PC-9 (cell line): ENCODE results near the gene KCNK15. TPM values are rescaled to one million over a fixed set of nuclear protein-coding genes. Genes with fewer than 3 reads are reported as not detected.

ENCODE experiments used
- BruUV-seq: library from RNA; stranded (reverse); fragments of 400-500 nt; replicated peaks from 2 replicates; lab custom pipeline; 2021; lab: Mats Ljungman, UMichigan
- CTCF ChIA-PET: fragments of 300-600 bp; sonication (Branson Sonifier 250); formaldehyde crosslinking; loops from one replicate; lab custom pipeline; 2022; ENCODE audit warnings: antibody characterized with exemption; lab: Charles Lee
- POLR2A ChIA-PET: fragments of 300-600 bp; sonication (Branson Sonifier 250); formaldehyde crosslinking; loops from one replicate; lab custom pipeline; 2022; ENCODE audit warnings: antibody characterized with exemption; ENCODE audit not compliant: unreplicated experiment; lab: Charles Lee
- DNase-seq, 2 experiments: peaks; one replicate each; pipeline versions ENCODE4 v3.0.0 to v3.0.0-alpha.2; 2015 to 2022; ENCODE audit warnings: mixed read lengths in 1 of 2
- H2AFZ ChIP-seq: fragments of 200-600 bp; sonication (generic); 2 replicates; pipeline ENCODE4 v1.8.1; 2017; ENCODE audit warnings: antibody characterized with exemption
- H3F3A ChIP-seq: fragments of 200-600 bp; sonication (generic); 2 replicates; pipeline ENCODE4 v1.8.1; 2017; ENCODE audit warnings: antibody characterized with exemption, mild to moderate bottlenecking, low read depth; ENCODE audit not compliant: insufficient read depth
- H3K27ac ChIP-seq: fragments of 200-600 bp; sonication (generic); 2 replicates; pipeline ENCODE4 v1.6.1; 2016; ENCODE audit warnings: mixed run types
- H3K27me3 ChIP-seq: fragments of 200-600 bp; sonication (generic); 2 replicates; pipeline ENCODE4 v1.6.1; 2016; ENCODE audit warnings: low read depth, mixed run types; ENCODE audit not compliant: insufficient read depth
- H3K36me3 ChIP-seq: fragments of 200-600 bp; sonication (generic); 2 replicates; pipeline ENCODE4 v1.6.1; 2016; ENCODE audit warnings: low read depth, mixed run types
- H3K4me1 ChIP-seq: fragments of 200-600 bp; sonication (generic); replicated peaks from 2 replicates; pipeline ENCODE4 v1.6.1; 2016; ENCODE audit warnings: mixed run types; ENCODE audit not compliant: insufficient read depth
- H3K4me2 ChIP-seq: fragments of 200-600 bp; sonication (generic); 2 replicates; pipeline ENCODE4 v1.6.1; 2017; ENCODE audit warnings: mixed run types
- H3K4me3 ChIP-seq: fragments of 200-600 bp; sonication (generic); 2 replicates; pipeline ENCODE4 v1.6.1; 2016; ENCODE audit warnings: mixed run types
- H3K79me2 ChIP-seq: fragments of 200-600 bp; sonication (generic); 2 replicates; pipeline ENCODE4 v1.6.1; 2017; ENCODE audit warnings: low read depth, mixed run types
- H3K9me2 ChIP-seq: fragments of 200-600 bp; sonication (generic); 2 replicates; pipeline ENCODE4 v1.8.1; 2017; ENCODE audit warnings: mild to moderate bottlenecking; ENCODE audit not compliant: insufficient read depth
- H3K9me3 ChIP-seq: fragments of 200-600 bp; sonication (generic); 2 replicates; pipeline ENCODE4 v1.8.1; 2016; ENCODE audit warnings: low read depth; ENCODE audit not compliant: insufficient read depth
- H4K20me1 ChIP-seq: fragments of 200-600 bp; sonication (generic); 2 replicates; pipeline ENCODE4 v1.8.1; 2017; ENCODE audit not compliant: insufficient read depth
- CTCF ChIP-seq: fragments of 200-600 bp; sonication (generic); conservative IDR thresholded peaks from 2 replicates; pipeline ENCODE4 v1.6.1; 2017; ENCODE audit warnings: mixed run types, antibody characterized with exemption, mild to moderate bottlenecking, moderate library complexity
- EZH2 ChIP-seq: fragments of 200-600 bp; sonication (generic); IDR thresholded peaks from 2 replicates; pipeline ENCODE4 v1.8.0; 2017; ENCODE audit warnings: antibody characterized with exemption, low read depth
- intact Hi-C: fragments of 100-400 bp; cut with micrococcal nuclease; formaldehyde crosslinking; loops from one replicate; pipeline ENCODE4 v1.10.0; 2022; ENCODE audit not compliant: unreplicated experiment
- total RNA-seq: library from RNA; stranded (reverse); gene quantifications from 2 replicates; pipeline ENCODE4 v1.2.3, GENCODE V29; 2021

KCNK15 gene
- total RNA-seq, 1 experiment from 2014 or later, result 0.26 TPM

GRCh38 chr20:44746367-44747165, 901 bp downstream of the KCNK15 start:
- ChIA-PET POLR2A (interaction anchor here (0.5 to 0.6 kb wide), 2 partner anchors 145 to 723 kb away, joined by 5 to 6 read pairs; partner anchors contain the start of gene WFDC2), CTCF (interaction anchor here (1.0 to 1.5 kb wide), 3 partner anchors 18 to 139 kb away, joined by 3 to 9 read pairs (median 4); partner anchors contain the start of gene YWHAB)
- no peaks in the 10 kb centered on the region for H3K79me2 ChIP-seq
- H3K36me3 ChIP-seq, result no peaks in the 10 kb centered on the region
- H4K20me1 ChIP-seq, result peaks cover 5% of the 10 kb centered on the region
- H3K4me1 ChIP-seq, result peaks cover 22% of the 10 kb centered on the region
- peak overlapping the region; percentile 89 for H3K27ac ChIP-seq
- H3K9me2 ChIP-seq, result no peaks in the 10 kb centered on the region
- H3F3A ChIP-seq, result peaks cover 22% of the 10 kb centered on the region
- H3K4me2 ChIP-seq, result peak overlapping the region; percentile 69
- H3K4me3 ChIP-seq, result peak overlapping the region; percentile 37; the same call in 1 of the 2 replicates
- no peaks in the 10 kb centered on the region for H3K9me3 ChIP-seq
- intact Hi-C loops, result loop anchor here (1.0 to 5.0 kb wide), 7 partner anchors 53 to 359 kb away; partner anchors contain the start of gene YWHAB
- no peak for DNase-seq
- TF ChIP-seq EZH2, result no peak
- TF ChIP-seq CTCF, result no peak
- peaks cover 42% of the 10 kb centered on the region for H3K27me3 ChIP-seq
- BruUV-seq, result no TSS peak
- H2AFZ ChIP-seq, result no peak overlapping the region; the same call in 1 of the 2 replicates

DNA sequence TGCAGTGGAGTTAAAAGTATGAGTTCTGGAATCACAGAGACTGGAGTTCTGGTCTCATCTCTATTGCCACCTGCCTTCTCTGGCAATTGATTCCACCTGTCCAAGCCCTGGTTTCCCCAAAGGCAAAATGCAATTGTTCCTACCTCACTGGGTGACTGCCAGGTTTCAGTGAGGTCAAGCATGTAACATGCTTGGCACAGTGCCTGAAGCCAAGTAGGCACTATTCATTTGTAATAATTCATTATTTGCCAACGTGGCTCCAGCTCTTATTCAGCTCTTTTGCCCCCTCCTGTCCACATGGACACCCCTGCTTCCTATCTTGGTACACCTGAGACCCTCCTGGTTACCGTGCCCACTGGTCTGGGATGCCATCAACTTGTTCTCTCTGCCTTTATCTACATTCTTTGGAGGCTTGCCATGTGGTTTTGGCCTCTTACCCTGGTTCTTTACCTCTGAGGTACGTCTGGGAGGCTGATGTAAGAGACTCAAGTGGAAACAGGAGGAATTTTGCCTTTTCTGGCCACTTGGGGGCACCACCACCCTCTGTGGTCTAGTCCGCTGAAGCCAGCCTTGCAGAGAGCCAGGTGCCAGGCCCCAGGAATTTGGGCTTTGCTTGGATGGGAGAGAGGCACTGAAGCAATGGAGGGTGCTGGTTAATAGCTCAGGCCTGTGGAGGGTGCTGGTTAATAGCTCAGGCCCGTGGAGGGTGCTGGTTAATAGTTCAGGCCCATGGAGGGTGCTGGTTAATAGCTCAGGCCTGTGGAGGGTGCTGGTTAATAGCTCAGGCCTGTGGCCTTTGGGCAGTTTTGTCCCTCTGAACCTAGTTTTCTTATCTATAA, 1.7 kb downstream of the KCNK15 start:
- H3K27ac ChIP-seq, result peak overlapping the region; percentile 89
- no peaks in the 10 kb centered on the region for H3K9me3 ChIP-seq
- H2AFZ ChIP-seq, result peak overlapping the region; percentile 74
- peak; percentile 93 to 94 for DNase-seq
- peaks cover 22% of the 10 kb centered on the region for H3K4me1 ChIP-seq
- no peaks in the 10 kb centered on the region for H3K79me2 ChIP-seq
- POLR2A ChIA-PET, result interaction anchor here (0.6 kb wide), 1 partner anchor 722 kb away, joined by 5 read pairs; the partner anchor contains the start of gene WFDC2
- H4K20me1 ChIP-seq, result peaks cover 5% of the 10 kb centered on the region
- no peaks in the 10 kb centered on the region for H3K36me3 ChIP-seq
- peaks cover 22% of the 10 kb centered on the region for H3F3A ChIP-seq
- H3K4me2 ChIP-seq, result peak overlapping the region; percentile 69
- H3K4me3 ChIP-seq, result peak overlapping the region; percentile 11; the same call in 1 of the 2 replicates
- no TSS peak for BruUV-seq
- intact Hi-C loops, result loop anchor here (1.0 to 5.0 kb wide), 7 partner anchors 54 to 360 kb away; partner anchors contain the start of gene YWHAB
- TF ChIP-seq CTCF (peak; percentile 95), EZH2 (no peak)
- CTCF ChIA-PET, result interaction anchor here (0.6 to 1.5 kb wide), 6 partner anchors 19 to 213 kb away, joined by 3 to 11 read pairs (median 4); partner anchors contain the start of genes CCN5, TOMM34 and YWHAB
- peaks cover 42% of the 10 kb centered on the region for H3K27me3 ChIP-seq
- no peaks in the 10 kb centered on the region for H3K9me2 ChIP-seq

- ChIA-PET CTCF (interaction anchor here (0.6 to 1.5 kb wide), 6 partner anchors 19 to 276 kb away, joined by 3 to 11 read pairs (median 4); partner anchors contain the start of genes CCN5 and TOMM34), POLR2A (no interaction called here)
- H3K36me3 ChIP-seq, result no peaks in the 10 kb centered on the region
- peak overlapping the region; percentile 69 for H3K4me2 ChIP-seq
- peaks cover 22% of the 10 kb centered on the region for H3F3A ChIP-seq
- TF ChIP-seq CTCF (no peak), EZH2 (no peak)
- BruUV-seq, result no TSS peak
- H3K27ac ChIP-seq, result no peak overlapping the region
- DNase-seq, result no peak
- peaks cover 22% of the 10 kb centered on the region for H3K4me1 ChIP-seq
- no peak overlapping the region for H2AFZ ChIP-seq
- peaks cover 42% of the 10 kb centered on the region for H3K27me3 ChIP-seq
- H4K20me1 ChIP-seq, result peaks cover 5% of the 10 kb centered on the region
- H3K9me3 ChIP-seq, result no peaks in the 10 kb centered on the region
- H3K79me2 ChIP-seq, result no peaks in the 10 kb centered on the region
- no peak overlapping the region for H3K4me3 ChIP-seq
- H3K9me2 ChIP-seq, result no peaks in the 10 kb centered on the region
- intact Hi-C loops, result loop anchor here (5.0 kb wide), 2 partner anchors 136 to 361 kb away; no protein-coding TSS in a partner anchor
These were observed 2.3 kb downstream of the KCNK15 start for GRCh38 chr20:44748005-44748370.
